WTC11 (cell line): Measurements from ENCODE around the gene C19orf53.

ENCODE experiments used
- ATF2 ChIP-seq: sonication (generic); formaldehyde crosslinking; IDR thresholded peaks from 2 replicates; pipeline ENCODE4 v1.8.1; 2022; ENCODE audit warnings: low read depth, missing genetic modification reagents, borderline replicate concordance
- CTCF ChIP-seq: fragments of 200-600 bp; IDR thresholded peaks from 2 replicates; pipeline ENCODE4 v1.8.0; 2022; ENCODE audit warnings: antibody characterized with exemption
- E2F4 ChIP-seq: sonication (generic); formaldehyde crosslinking; IDR thresholded peaks from 2 replicates; pipeline ENCODE4 v1.8.1; 2022; ENCODE audit warnings: low read depth, mild to moderate bottlenecking, moderate library complexity, missing genetic modification reagents, borderline replicate concordance
- EMX1 ChIP-seq: fragments of 250-450 bp; sonication (Bioruptor Pico); IDR thresholded peaks from 2 replicates; pipeline ENCODE4 v1.8.0; 2021; ENCODE audit warnings: mild to moderate bottlenecking
- MAX ChIP-seq: sonication (generic); formaldehyde crosslinking; IDR thresholded peaks from 2 replicates; pipeline ENCODE4 v1.8.0; 2022; ENCODE audit warnings: mild to moderate bottlenecking, missing genetic modification reagents
- NR1H2 ChIP-seq: sonication (generic); formaldehyde crosslinking; IDR thresholded peaks from 2 replicates; pipeline ENCODE4 v1.9.0; 2021; ENCODE audit warnings: mild to moderate bottlenecking, moderate library complexity, missing genetic modification reagents
- NR2C2 ChIP-seq: sonication (generic); formaldehyde crosslinking; IDR thresholded peaks from 2 replicates; pipeline ENCODE4 v1.8.0; 2022; ENCODE audit warnings: mild to moderate bottlenecking, missing genetic modification reagents
- USF2 ChIP-seq: sonication (generic); formaldehyde crosslinking; IDR thresholded peaks from 2 replicates; pipeline ENCODE4 v1.8.1; 2023; ENCODE audit warnings: mild to moderate bottlenecking, missing genetic modification reagents, moderate library complexity

GRCh38 chr19:13794757-13795589, 20.7 kb downstream of the C19orf53 start, which contains the start of gene ZSWIM4:
- TF ChIP-seq CTCF = no peak
- no peak for TF ChIP-seq EMX1 (CRISPR knock-in tag)
- TF ChIP-seq NR1H2 (CRISPR knock-in tag) = no peak
- no peak for TF ChIP-seq NR2C2 (CRISPR knock-in tag)
- no peak for TF ChIP-seq E2F4 (CRISPR knock-in tag)
- peak; percentile 68 for TF ChIP-seq MAX
- no peak for TF ChIP-seq ATF2 (CRISPR knock-in tag)
- TF ChIP-seq USF2 = peak; percentile 70
